OCI-LY1 (cell line): Measurements from ENCODE around the gene GPRIN3.

Experiments used
- CTCF ChIP-seq: fragments of 200-600 bp; sonication (generic), shearing (Covaris generic); IDR thresholded peaks from 2 replicates; pipeline ENCODE4 v1.5.1; 2017; ENCODE audit warnings: mild to moderate bottlenecking, antibody characterized with exemption, low read length, moderate library complexity, mixed read lengths
- EZH2 ChIP-seq: fragments of 200-600 bp; sonication (generic), shearing (Covaris generic); IDR thresholded peaks from 2 replicates; pipeline ENCODE4 v1.8.0; 2017; ENCODE audit warnings: borderline replicate concordance, mixed run types, mild to moderate bottlenecking, antibody characterized with exemption, low read length, moderate library complexity, mixed read lengths

GRCh38 chr4:89204624-89205023, 103.0 kb downstream of the GPRIN3 start:
- TF ChIP-seq CTCF, result no peak
- no peak for TF ChIP-seq EZH2
